ENCODE measurements around the gene F7.

Gene F7

GRCh38 chr13:113084943-113085540, 20.5 kb upstream of the F7 start:
- Histone ChIP-seq H3K9me3 (ENCODE audit: insufficient read depth, low read length) (peaks cover 6% of the 10 kb centered on the region; the same call in 1 of the 2 replicates), H3K9me2 (replicated peaks; ENCODE audit: insufficient read depth, low read length) (no peaks in the 10 kb centered on the region), H3F3A (ENCODE audit: insufficient read depth) (no peaks in the 10 kb centered on the region), H3K4me2 (ENCODE audit: low read depth, low read length, poor library complexity, severe bottlenecking) (no peak overlapping the region), H3K36me3 (ENCODE audit: low read length) (no peaks in the 10 kb centered on the region), H3K27ac (ENCODE audit: low read depth, low read length) (no peak overlapping the region), H4K20me1 (ENCODE audit: low read depth, low read length) (no peaks in the 10 kb centered on the region), H3K79me2 (ENCODE audit: insufficient read depth, low read length) (no peaks in the 10 kb centered on the region), H3K27me3 (ENCODE audit: low read length) (no peaks in the 10 kb centered on the region), H3K4me3 (ENCODE audit: insufficient read depth, low read length, poor library complexity, severe bottlenecking) (no peak overlapping the region), H2AFZ (ENCODE audit: low read depth, low read length, severe bottlenecking) (no peak overlapping the region), H3K9ac (ENCODE audit: low read length) (no peak overlapping the region)
- no peak for TF ChIP-seq EZH2phosphoT487 (conservative IDR thresholded peaks at IDR 0.05; ENCODE audit: low read length)
- TF ChIP-seq CTCF (IDR thresholded peaks at IDR 0.05; ENCODE audit: insufficient read depth, low read length, poor library complexity, severe bottlenecking): no peak

GRCh38 chr13:113086031-113086750, 19.4 kb upstream of the F7 start:
- Histone ChIP-seq H3K27me3 (ENCODE audit: low read length) (no peaks in the 10 kb centered on the region), H3K4me2 (ENCODE audit: low read depth, low read length, poor library complexity, severe bottlenecking) (no peak overlapping the region), H3K79me2 (ENCODE audit: insufficient read depth, low read length) (no peaks in the 10 kb centered on the region), H3K4me3 (ENCODE audit: insufficient read depth, low read length, poor library complexity, severe bottlenecking) (no peak overlapping the region), H3K27ac (ENCODE audit: low read depth, low read length) (no peak overlapping the region), H3K9me2 (replicated peaks; ENCODE audit: insufficient read depth, low read length) (no peaks in the 10 kb centered on the region), H4K20me1 (ENCODE audit: low read depth, low read length) (no peaks in the 10 kb centered on the region), H2AFZ (ENCODE audit: low read depth, low read length, severe bottlenecking) (no peak overlapping the region), H3K36me3 (ENCODE audit: low read length) (no peaks in the 10 kb centered on the region), H3K9me3 (ENCODE audit: insufficient read depth, low read length) (peaks cover 6% of the 10 kb centered on the region; the same call in 1 of the 2 replicates), H3F3A (ENCODE audit: insufficient read depth) (no peaks in the 10 kb centered on the region), H3K9ac (ENCODE audit: low read length) (no peak overlapping the region)
- TF ChIP-seq EZH2phosphoT487 (conservative IDR thresholded peaks at IDR 0.05; ENCODE audit: low read length): no peak
- no peak for TF ChIP-seq CTCF (IDR thresholded peaks at IDR 0.05; ENCODE audit: insufficient read depth, low read length, poor library complexity, severe bottlenecking)

- peaks cover 6% of the 10 kb centered on the region; the same call in 1 of the 2 replicates for H3K9me3 ChIP-seq (ENCODE audit: insufficient read depth, low read length)
- H3K27ac ChIP-seq (ENCODE audit: low read depth, low read length): no peak overlapping the region
- H3K27me3 ChIP-seq (ENCODE audit: low read length): no peaks in the 10 kb centered on the region
- H3K4me2 ChIP-seq (ENCODE audit: low read depth, low read length, poor library complexity, severe bottlenecking): no peak overlapping the region
- H3F3A ChIP-seq (ENCODE audit: insufficient read depth): no peaks in the 10 kb centered on the region
- TF ChIP-seq EZH2phosphoT487 (conservative IDR thresholded peaks at IDR 0.05; ENCODE audit: low read length) (no peak), CTCF (IDR thresholded peaks at IDR 0.05; ENCODE audit: insufficient read depth, low read length, poor library complexity, severe bottlenecking) (no peak)
- H3K9ac ChIP-seq (ENCODE audit: low read length): no peak overlapping the region
- H3K9me2 ChIP-seq (replicated peaks; ENCODE audit: insufficient read depth, low read length): no peaks in the 10 kb centered on the region
- H3K79me2 ChIP-seq (ENCODE audit: insufficient read depth, low read length): no peaks in the 10 kb centered on the region
- no peaks in the 10 kb centered on the region for H3K36me3 ChIP-seq (ENCODE audit: low read length)
- H4K20me1 ChIP-seq (ENCODE audit: low read depth, low read length): no peaks in the 10 kb centered on the region
- H2AFZ ChIP-seq (ENCODE audit: low read depth, low read length, severe bottlenecking): no peak overlapping the region
- no peak overlapping the region for H3K4me3 ChIP-seq (ENCODE audit: insufficient read depth, low read length, poor library complexity, severe bottlenecking)
Measured at GRCh38 chr13:113086991-113087922, 18.3 kb upstream of the F7 start.
